Activated T-cell treated with anti-CD3 and anti-CD28 coated beads for 24 hours (primary cell): ENCODE measurements around the gene CDH16.

Experiments
- DNase-seq: peaks from one replicate; pipeline ENCODE4 v3.0.0-alpha.2; 2020; ENCODE audit warnings: low read depth

CDH16 gene

GRCh38 chr16:66927918-66928649, 9.4 kb upstream of the CDH16 start:
- DNase-seq: no peak

- DNase-seq: no peak
Measured at GRCh38 chr16:66926961-66927436, 8.3 kb upstream of the CDH16 start.

GRCh38 chr16:66926171-66926947, 7.7 kb upstream of the CDH16 start:
- DNase-seq: no peak

GRCh38 chr16:66925322-66925840, 6.7 kb upstream of the CDH16 start, which contains the start of gene RRAD:
RRAD (minus strand) TSS chr16:66925535; CDS start chr16:66925179, 356 bp downstream.
- no peak for DNase-seq

GRCh38 chr16:66924527-66925321, 6.0 kb upstream of the CDH16 start:
- no peak for DNase-seq

DNA sequence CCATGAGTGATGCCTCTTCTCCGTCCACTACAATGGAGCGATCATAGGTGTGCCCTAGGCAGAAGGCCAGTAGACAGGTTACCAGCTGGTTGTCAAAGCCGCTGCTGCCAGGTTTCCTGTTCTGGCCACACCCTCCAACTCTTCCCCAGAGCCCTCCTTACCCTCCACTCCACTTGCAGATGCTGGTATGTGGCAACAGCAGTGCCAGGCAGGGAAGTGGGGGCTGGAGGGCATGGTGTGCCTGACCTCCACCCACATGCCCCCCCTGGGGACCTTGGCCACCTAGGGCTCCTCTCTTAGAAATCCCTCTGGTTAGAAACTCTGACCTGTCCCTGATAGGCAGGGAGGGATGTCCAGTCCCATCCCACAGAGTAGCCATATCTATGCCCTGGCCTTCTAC, 5.2 kb upstream of the CDH16 start:
- DNase-seq: no peak

DNA sequence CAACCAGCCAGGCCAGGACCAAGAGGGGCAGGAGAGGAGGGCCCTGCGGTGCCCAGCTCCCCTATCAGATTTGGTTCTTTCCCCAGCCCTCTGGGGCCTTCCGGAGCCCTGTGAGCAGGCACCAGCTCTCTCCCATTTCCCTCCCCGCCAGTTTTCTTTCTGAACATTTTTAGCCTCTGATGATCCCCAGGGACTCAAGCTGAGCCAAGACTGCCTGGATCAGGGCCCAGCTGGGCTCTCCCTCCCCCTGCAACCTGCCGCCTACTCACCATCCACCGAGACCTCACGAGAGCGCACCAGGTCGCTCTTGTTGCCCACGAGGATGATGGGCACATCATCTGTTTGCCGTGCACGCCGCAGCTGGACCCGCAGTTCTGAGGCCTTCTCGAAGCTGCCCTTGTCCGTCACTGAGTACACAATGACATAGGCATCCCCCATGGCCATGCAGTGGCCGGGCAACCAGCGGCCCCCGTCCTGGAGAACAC, 4.6 kb upstream of the CDH16 start:
- DNase-seq: no peak

GRCh38 chr16:66921729-66922450, 3.2 kb upstream of the CDH16 start:
- no peak for DNase-seq

GRCh38 chr16:66920924-66921680, 2.4 kb upstream of the CDH16 start:
- no peak for DNase-seq

DNA sequence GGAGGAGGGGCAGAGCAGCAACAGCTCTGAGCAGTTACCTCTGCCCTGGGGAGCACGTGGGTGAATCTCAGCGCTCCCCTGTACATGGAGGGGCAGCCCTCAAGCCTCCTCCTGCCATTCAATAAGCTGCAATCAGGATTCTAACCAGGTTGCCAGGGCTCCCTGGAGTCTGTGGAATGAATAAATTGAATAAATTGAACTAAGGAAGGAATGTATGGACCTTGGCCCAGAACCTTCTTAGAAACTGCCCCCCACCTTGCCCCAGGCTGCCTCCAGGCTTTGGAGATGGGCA, 1.6 kb upstream of the CDH16 start:
- no peak for DNase-seq

GRCh38 chr16:66919569-66920298, 1.0 kb upstream of the CDH16 start:
- DNase-seq: no peak

GRCh38 chr16:66918355-66918754, 330 bp downstream of the CDH16 start:
- DNase-seq: no peak

DNA sequence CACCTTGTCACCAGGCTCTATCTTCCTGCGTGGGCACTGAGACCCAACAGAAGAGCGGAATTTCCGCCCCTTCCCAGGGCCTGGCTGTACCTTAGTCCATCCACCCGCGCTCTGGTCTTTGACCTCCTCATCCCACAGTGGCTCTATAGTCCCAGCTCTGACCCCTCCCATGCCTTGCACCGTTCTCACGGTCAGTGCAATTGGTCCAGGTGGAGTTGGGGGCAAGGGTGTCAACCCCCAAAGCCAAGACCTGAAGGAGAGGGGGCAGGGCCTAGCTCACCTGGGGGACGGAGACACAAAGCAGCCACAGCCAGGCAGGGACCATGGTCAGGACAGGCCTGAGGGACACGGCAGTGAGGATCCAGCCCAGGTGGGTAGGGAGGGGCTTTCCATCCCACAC, 944 bp downstream of the CDH16 start:
- DNase-seq: no peak

DNA sequence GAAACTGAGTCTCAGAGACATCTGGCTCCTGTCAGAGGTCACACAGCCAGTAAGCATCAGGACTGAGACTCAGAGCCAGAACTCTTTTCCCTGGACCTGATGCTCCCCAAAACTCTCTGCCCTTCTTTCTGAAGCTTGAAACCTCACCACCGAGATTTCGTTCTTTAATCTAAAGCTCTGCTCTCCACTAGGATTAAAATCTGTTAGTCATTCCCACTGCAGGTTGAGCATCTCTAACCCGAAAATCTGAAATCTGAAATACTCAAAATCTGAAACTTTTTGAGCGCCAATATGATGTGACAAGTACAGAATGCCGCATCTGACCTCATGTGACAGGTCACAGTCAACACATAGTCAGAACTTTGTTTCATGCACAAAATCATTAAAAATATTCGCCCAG, 2.2 kb downstream of the CDH16 start:
- DNase-seq: no peak

DNA sequence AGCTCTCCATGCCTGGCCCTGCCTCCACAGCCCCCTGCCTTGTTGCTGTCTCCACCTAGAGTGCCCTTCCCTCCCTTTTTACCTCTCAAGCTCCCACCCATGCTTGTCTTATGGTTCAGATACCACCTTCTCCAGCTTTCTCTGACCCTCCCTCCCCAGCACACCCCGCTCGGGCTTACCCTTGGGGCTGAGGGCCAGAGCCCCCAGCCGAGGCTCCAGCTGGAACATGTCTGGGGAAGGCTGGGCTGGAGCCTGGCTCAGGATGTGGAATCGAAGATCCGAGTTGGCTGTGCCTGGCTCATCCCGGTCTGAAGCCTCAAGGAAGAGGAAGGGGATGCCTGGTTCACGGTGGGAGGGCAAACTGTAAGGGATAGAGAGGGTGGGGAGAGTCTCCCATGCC, 3.6 kb downstream of the CDH16 start:
- no peak for DNase-seq

GRCh38 chr16:66914541-66914940, 4.1 kb downstream of the CDH16 start:
- DNase-seq: no peak

- DNase-seq: no peak
Measured at GRCh38 chr16:66913711-66914110, 5.0 kb downstream of the CDH16 start.

DNA sequence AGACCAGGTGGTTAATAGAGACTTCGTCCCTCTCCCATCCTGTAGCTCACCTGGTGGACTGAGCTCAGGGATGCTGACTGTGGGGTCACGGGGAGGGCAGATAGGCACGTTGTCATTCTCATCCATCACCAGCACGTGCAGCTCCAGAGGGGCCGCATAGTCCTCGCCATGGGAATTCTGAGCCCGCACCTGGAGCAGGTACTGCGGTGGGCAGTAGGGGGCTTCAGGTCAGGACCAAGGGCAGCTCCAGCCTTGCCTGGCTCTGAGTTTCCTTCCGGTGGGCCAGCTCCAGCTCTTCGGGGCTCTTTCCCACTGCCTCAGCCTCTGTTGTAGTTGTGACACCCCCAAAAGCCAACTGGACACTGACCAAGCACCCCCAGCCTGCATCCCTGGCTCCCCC, 5.6 kb downstream of the CDH16 start:
- DNase-seq: no peak

DNA sequence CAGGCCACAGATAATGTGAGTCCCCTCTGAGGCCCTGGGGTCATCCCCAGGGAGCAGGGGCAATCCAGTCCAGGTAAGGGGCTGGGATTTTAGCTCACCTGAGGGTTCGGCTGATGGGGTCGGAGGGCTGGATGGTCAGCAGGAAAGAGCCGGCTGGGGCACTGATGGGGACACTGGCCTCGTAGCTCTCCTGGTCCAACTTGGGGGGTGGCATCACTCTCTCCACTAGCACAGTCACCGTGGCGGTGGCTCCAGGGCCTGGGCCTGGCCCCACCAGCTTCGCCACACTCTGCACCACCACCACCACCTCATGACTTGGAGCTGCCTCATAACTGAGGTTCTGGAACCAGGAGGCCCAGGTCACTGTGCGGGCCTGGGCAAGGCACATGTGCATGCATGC, 6.9 kb downstream of the CDH16 start:
- no peak for DNase-seq

DNA sequence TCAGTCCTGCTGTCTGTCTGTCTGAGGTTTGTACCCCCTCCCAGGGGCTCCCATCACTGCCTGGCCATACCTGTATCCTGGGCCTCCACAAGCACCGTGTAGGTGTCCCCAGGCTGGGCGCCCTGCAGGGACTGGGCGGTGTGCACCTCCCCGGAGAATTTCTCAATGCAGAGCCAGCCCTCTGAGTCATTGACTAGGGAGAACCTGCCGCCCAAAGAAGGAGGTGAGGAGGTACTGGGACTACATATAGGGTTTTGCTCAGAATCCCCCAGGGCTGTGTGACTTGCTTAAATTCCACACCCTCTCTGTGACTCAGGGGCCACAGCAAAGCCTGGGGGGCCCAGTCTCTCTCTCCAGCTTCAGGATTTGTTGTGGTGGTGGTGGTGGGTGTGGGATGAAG, 7.6 kb downstream of the CDH16 start:
- DNase-seq: no peak
